Measurements from ENCODE around the gene ZNF493. TPM values are rescaled to one million over a fixed set of nuclear protein-coding genes. Genes with fewer than 3 reads are reported as not detected.

Gene ZNF493
- total RNA-seq: 10 to 100 TPM; 23.0 to 72.2 (median 47.5) TPM

DNA sequence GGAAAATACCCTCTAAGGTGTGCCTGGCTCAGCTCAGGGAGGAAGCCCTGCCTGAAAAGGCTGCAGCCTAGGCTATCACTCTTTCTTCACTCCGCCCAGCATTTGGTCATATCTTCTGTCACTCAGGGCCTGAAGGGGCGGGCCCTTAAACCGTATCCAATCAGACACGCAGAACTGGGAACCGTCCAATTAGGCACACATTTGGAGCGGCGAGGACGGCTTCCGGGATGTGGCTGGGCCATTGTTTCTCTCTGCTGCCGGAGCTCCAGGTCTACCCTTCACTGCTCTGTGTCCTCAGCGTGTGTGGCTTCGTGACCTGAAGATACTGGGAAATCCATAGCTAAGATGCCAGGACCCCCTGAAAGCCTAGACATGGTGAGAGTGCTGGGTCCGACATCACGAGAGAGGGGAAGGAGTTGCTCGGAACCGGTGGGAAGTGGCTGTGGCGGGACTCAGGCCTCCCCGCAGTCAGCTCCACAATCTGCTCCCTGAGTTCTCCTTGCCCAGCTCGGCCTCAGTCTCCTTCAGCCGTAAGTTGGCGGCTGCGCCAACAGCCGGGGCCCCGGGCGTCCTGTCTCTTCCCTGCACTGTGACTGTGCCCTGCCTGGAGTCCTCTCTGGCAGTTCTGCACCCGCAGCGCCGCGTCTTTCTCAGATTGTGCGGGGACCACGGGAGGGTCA lies at the start of gene ZNF493:
Gene ZNF493 (plus strand): TSS at position 241 of the 680 bp plus-strand sequence. CDS start 105 bp downstream, at position 346.
- Histone ChIP-seq H3K4me3 (peak within 1 kb of the TSS; percentile 68 to 86 (median 84)), H3K36me3 (no peaks in the 10 kb centered on the region), H3K4me1 (no peaks in the 10 kb centered on the region), H3K27ac (peak within 1 kb of the TSS; percentile 89 to 95), H3K27me3 (no peaks in the 10 kb centered on the region), H3K9me3 (no peaks in the 10 kb centered on the region)
- DNase-seq (ENCODE audit: low spot score in 2 of 2): peak; percentile 94 to 96
- intact Hi-C loops (cut with DNase I; ENCODE audit: low total_unique reads): no loop called here
- TF ChIP-seq, protein P1, sequence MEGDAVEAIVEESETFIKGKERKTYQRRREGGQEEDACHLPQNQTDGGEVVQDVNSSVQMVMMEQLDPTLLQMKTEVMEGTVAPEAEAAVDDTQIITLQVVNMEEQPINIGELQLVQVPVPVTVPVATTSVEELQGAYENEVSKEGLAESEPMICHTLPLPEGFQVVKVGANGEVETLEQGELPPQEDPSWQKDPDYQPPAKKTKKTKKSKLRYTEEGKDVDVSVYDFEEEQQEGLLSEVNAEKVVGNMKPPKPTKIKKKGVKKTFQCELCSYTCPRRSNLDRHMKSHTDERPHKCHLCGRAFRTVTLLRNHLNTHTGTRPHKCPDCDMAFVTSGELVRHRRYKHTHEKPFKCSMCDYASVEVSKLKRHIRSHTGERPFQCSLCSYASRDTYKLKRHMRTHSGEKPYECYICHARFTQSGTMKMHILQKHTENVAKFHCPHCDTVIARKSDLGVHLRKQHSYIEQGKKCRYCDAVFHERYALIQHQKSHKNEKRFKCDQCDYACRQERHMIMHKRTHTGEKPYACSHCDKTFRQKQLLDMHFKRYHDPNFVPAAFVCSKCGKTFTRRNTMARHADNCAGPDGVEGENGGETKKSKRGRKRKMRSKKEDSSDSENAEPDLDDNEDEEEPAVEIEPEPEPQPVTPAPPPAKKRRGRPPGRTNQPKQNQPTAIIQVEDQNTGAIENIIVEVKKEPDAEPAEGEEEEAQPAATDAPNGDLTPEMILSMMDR (IDR thresholded peaks at IDR 0.05): no peak
- TF ChIP-seq POLR2AphosphoS5 (IDR thresholded peaks at IDR 0.05) (peak; percentile 75 to 86 (median 82)), POLR2A (IDR thresholded peaks at IDR 0.05) (peak; percentile 68)

DNA sequence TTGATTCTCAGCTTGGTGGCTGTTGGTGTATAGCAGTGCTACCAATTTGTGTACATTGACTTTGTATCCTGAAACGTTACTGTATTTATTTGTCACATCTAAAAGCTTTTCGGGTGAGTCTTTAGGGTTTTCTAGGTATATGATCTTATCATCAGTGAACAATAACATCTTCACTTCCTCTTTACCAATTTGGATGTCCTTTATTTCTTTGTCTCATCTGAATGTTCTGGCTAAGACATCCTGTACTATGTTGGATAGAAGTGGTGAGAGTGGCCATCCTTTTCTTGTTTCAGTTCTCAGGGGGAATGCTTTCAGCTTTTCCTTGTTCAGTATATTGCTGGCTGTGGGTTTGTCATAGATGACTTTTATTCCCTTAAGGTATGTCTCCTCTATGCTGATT lies 44.1 kb upstream of the ZNF493 start:
- no peak overlapping the region for H3K4me3 ChIP-seq
- intact Hi-C loops (cut with DNase I; ENCODE audit: low total_unique reads): no loop called here
- peaks cover 0 to 11% of the 10 kb centered on the region in 2 donors for H3K9me3 ChIP-seq
- H3K36me3 ChIP-seq: no peaks in the 10 kb centered on the region
- no peaks in the 10 kb centered on the region for H3K27me3 ChIP-seq
- TF ChIP-seq POLR2A (IDR thresholded peaks at IDR 0.05) (no peak), POLR2AphosphoS5 (IDR thresholded peaks at IDR 0.05) (no peak)
- TF ChIP-seq, protein P1 (IDR thresholded peaks at IDR 0.05): no peak
- no peaks in the 10 kb centered on the region for H3K4me1 ChIP-seq
- no peak overlapping the region for H3K27ac ChIP-seq
- no peak for DNase-seq (ENCODE audit: low spot score in 2 of 2)

DNA sequence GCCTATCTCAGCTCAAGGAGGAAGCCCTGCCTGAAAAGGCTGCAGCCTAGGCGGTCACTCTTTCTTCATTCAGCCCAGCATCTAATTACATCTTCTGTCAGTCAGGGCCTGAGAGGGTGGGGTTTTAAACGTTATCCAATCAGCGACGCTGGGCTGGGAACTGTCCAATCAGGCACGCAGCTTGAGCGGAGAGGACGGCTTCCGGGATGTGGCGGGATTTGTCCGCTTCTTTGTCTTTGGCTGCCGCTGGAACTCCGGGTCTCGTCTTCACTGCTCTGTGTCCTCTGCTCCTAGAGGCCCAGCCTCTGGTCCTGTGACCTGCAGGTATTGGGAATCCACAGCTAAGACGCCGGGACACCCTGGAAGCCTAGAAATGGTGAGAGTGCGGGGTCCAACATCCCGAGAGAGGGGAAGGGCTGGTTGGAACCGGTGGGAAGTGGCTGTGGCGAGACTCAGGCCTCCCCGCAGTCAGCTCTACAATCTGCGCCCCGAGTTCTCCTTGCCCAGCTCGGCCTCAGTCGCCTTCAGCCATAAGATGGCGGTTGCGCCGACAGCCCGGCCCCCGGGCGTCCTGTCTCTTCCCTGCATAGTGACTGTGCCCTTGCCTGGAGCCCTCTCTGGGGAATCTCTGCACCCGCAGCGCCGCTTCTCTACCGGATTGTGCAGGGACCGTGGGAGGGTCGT lies 38.0 kb upstream of the ZNF493 start, which contains the start of gene ZNF738:
Gene ZNF738 (plus strand): TSS at position 233 of the 684 bp plus-strand sequence. CDS start 141 bp downstream, at position 374.
- no peaks in the 10 kb centered on the region for H3K36me3 ChIP-seq
- H3K4me3 ChIP-seq: peak within 1 kb of the TSS; percentile 60 to 78 (median 76)
- H3K27ac ChIP-seq: peak within 1 kb of the TSS; percentile 84 to 88
- no peaks in the 10 kb centered on the region for H3K27me3 ChIP-seq
- no peaks in the 10 kb centered on the region for H3K9me3 ChIP-seq
- intact Hi-C loops (cut with DNase I; ENCODE audit: low total_unique reads): no loop called here
- H3K4me1 ChIP-seq: no peaks in the 10 kb centered on the region
- DNase-seq (ENCODE audit: low spot score in 2 of 2): peak; percentile 90 to 91
- peak in 2 of 3 donors; percentile 26 to 29 for TF ChIP-seq POLR2AphosphoS5 (IDR thresholded peaks at IDR 0.05)
- TF ChIP-seq, protein P1 (IDR thresholded peaks at IDR 0.05): no peak

DNA sequence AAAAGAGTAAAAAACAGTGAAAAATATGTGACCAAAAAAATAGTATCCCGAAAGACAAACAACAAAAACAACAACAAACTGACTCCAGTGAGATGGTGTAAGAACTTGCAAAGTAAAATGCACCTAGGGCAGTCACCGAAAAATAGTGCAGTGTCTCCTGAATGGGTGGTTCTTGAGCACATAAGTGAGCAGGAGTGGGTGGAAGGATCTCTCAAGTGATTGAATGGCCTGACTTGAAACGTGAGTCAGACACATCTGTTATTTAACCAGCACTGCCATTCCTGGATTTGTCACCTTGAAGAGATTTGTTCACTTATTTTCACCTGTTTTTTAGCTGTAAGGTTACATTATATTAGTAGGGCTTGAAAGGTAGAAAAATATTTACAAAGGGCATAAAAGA lies 34.6 kb upstream of the ZNF493 start:
- no peak for TF ChIP-seq POLR2A (IDR thresholded peaks at IDR 0.05)
- TF ChIP-seq, protein P1 (IDR thresholded peaks at IDR 0.05): no peak
- no peak for TF ChIP-seq POLR2AphosphoS5 (IDR thresholded peaks at IDR 0.05)
- Histone ChIP-seq H3K27me3 (no peaks in the 10 kb centered on the region), H3K4me3 (no peak overlapping the region), H3K27ac (no peak overlapping the region), H3K9me3 (no peaks in the 10 kb centered on the region), H3K36me3 (no peaks in the 10 kb centered on the region), H3K4me1 (no peaks in the 10 kb centered on the region)
- DNase-seq (ENCODE audit: low spot score in 2 of 2): no peak
- intact Hi-C loops (cut with DNase I; ENCODE audit: low total_unique reads): no loop called here

Data from breast epithelium (tissue), 4 donors.